ENCODE results near the gene DPP3.
A peak's percentile ranks its signal among the peaks of the same experiment; 100 is the strongest.
"Not testable (repeated sequence)": the region's sequence is repeated elsewhere in the genome, so short reads cannot be mapped to it uniquely, and the experiment has no call there.

DPP3 gene

GRCh38 chr11:66539170-66539869, 59.1 kb downstream of the DPP3 start:
- no peak for DNase-seq

- no peak for DNase-seq
Observed at GRCh38 chr11:66539870-66540213, 59.6 kb downstream of the DPP3 start.

GRCh38 chr11:66540598-66540997, 60.4 kb downstream of the DPP3 start:
- DNase-seq = not testable (repeated sequence)

DNA sequence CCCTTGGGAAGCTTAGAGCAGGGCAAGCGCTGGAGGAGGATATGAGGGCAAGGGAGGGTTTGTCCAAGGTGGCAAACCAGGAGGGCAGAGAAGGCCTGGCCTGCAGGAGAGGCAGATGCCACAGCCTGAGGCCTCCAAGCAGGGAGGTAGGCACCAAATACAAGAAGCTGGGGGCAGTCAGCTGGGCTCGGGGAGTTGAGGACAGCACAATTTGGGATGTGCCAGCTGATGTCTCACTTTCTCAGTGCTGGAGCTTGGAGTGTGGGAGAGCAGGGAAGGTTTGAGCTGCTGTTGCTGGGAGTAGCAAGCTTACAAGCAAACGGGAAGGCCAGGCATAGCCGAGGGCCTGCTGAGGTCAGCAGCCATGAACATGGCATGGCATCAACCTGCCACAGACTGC, 61.7 kb downstream of the DPP3 start:
- DNase-seq = no peak

- DNase-seq = no peak
Observed at GRCh38 chr11:66542362-66542761, 62.1 kb downstream of the DPP3 start.

DNA sequence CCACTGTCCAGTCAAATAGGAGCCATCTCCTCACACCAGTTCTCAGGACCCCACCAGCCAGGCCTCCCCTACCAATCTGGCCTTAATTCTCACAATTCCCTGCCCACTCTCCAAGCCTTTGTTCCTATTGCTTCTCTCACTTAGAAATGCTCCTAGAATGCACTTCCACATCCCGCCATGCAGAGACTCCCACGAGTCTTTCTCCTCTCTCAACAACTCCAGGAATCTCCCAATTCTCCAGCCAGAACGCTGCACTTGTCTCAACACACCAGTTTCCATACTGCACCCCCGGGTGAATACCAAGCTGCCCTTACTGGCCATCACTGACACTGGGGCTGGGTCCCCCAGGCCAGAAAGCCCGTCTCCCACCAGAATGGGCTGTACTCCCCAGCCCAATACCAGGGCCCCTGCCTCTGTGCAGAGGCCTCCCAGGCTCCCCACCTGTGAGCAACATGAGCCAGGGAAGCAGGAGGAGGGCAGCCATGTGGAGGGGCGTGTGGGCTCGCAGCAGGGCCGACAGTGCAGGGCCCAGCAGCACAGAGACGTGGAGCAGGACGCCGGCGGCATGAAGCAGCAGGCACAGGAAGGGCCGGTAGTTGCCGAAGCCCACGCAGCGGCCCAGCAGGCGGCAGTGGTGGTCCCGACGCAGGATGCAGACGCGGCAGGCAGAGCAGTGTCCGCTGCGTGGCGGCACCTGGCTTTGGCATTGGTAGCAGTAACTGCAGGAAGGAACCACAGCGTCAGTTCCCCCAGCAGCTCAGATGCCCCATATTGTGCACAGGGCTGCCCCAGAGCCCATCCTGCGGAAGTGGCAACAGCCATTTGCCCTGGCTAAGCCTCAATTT, 63.3 kb downstream of the DPP3 start:
- DNase-seq = peak; percentile 33 to 38

- not testable (repeated sequence) for DNase-seq
Observed at GRCh38 chr11:66544952-66545351, 64.7 kb downstream of the DPP3 start.

DNA sequence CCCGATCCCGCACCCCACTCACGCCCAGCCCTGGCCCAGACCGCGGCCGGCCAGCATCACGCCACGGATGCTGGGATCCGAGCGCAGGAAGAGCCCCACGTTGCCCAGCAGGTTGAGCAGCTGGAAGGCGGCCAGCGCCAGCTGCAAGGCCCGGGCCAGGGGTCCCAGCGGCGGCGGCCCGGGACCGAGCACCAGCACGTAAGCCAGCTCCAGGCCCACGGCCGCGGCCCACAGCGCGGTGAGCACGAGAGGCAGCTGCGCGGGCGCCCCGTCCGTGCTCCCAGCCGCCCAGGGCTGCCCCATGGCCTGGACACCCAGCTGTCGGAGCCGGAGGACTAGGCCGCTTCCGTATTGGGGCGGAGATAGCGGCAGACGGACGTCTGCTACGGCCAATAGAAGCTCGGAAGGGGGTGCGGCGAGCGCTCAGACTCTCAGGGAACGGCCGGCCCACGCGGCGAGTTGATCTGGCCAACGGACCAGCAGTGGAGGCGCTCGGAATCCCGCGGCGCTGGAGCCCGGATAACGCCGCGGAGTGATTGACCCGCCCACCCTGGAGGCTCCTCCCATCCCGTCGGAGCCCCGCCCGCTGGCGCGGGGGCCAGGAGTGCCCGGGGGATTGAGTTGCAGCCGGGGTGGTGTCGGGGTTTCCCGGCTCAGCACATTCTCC, 65.6 kb downstream of the DPP3 start, which contains the start of gene ZDHHC24:
ZDHHC24 (minus strand) TSS at position 348 of the 667 bp plus-strand sequence; CDS start at position 303, 45 bp downstream.
- peak; percentile 76 to 87 for DNase-seq

DNA sequence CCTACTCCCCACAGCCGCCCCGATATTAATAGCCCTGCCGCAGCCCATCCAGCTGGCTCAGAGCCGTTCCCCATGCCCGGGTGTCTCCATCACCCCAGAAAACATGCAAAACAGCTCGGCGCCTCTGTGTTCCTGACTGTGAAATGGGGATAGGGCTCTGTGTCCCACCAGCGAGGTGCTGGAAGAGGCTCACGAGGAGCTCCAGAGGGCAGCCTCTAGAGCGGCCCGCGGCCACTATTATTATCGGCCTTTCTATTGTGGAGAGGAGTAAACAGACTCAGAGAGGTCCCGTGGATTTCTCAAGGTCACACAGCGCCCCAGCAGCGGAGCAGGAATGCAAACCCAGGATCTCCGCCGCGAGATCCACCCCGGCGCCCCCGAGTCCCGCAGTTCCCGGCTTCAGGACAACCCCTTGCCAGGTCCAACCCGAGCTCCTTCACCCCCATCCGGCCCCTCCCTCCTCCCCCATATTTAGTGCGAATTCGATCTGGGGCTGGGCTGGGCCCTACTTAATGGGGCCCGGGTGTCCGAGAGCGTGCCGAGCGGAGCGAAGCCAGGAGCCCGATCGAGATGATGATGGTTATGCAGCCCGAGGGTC, 66.2 kb downstream of the DPP3 start, which contains the start of gene ACTN3:
ACTN3 (plus strand) TSS at position 536 of the 598 bp plus-strand sequence; CDS start at position 571, 35 bp downstream.
- DNase-seq = no peak

DNA sequence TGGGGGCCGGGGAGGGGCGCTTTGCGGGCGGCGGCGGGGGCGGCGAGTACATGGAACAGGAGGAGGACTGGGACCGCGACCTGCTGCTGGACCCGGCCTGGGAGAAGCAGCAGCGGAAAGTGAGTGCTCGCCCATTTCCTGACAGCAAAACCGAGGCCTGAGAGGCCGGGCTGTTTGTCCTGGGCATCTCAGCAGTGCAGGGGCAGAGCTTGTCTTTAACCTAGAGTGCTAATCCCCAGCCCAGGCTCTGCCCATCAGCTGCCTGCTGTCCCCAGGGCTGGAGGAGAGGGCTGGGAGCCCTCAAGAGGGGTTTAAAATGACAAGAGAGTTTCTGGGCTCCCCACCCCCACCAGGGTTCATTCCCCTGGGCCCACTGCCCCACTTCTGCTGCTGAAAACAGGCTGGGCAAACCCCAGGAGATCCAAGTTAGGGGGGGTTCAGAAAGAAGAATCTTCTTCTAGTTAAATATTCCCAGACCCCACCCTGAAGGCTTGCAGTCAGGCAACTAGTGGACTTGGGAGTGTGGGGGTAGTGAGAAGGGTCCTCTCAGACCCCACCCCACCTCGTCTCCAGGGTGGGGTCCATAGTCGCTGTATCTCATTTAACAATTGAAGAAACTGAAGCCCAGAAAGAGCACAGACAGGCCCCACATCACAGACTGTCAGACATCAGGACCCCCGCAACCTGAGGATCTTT, 66.9 kb downstream of the DPP3 start:
- DNase-seq = no peak

DNA sequence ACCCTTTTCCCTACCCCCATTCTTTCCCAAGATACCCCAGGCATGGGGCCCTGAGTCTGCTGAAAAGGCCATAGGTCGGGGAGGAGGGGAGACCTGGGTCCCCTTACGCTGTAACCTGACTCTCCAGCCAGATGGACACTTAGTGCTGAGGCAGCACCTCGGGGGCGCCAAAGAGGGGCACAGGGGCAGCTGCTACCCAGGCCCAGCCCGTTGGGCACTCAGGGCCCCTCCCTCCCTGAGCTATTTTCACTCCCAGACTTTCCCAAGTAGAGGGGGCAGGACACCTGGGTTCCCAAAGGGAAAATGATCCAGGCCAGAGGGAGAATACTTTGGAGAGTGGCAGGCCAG, 67.4 kb downstream of the DPP3 start:
- DNase-seq = no peak

- no peak for DNase-seq
Observed at GRCh38 chr11:66548041-66548440, 67.8 kb downstream of the DPP3 start.

DNA sequence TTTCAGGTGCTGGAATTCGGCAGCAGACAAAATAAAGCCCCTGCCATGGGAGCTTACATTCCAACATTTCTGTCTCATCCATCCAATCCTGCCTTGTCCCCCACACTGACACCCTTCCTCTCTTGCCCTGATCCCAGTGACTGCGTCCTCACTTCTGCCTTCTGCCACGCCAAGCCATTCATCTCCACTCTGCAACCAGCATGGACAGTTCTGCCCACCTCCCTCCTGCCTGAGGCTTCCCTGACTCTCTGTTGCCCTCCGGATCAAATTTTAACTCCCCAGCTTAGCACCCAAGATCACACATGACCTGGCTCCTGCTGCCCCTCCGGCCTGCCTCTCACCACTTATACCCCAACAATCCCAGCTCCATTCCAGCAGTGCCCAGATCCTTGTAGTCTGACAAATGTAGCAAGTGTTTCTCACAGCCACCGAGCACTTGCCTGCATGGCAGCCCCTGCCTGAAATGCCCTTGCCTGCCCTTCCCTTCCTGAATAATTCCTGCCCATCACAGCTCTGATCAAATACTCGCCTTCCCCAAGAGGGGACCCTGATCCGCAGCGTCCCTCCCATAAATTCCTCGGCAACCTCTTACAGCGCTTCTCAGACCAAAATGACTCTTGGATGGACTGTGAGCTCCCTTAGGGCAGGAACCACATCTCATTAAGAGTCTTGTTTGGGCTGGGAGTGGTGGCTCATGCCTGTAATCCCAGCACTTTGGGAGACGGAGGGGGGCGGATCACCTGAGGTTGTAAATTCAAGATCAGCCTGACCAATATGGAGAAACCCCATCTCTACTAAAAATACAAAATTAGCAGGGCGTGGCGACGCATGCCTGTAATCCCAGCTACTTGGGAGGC, 68.8 kb downstream of the DPP3 start:
- DNase-seq = no peak

DNA sequence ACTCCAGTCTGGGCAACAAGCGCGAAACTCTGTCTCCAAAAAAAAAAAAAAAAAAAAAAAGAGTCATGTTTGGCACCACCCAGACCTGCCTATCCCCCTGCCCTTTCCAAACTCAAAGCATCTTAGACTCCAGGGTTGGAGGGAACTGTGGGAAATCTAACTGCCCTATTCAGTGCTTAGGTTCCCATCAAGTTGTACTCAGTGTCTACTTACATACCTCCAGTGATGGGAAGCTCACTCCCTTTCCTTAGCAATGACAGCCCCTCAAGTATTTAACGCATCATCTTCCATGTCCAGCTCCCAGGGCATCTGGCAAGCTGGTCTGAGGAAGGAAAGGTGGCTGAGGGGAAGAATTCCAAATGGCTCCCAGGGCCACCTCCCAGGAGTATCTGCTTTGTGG, 69.5 kb downstream of the DPP3 start:
- DNase-seq = no peak

DNA sequence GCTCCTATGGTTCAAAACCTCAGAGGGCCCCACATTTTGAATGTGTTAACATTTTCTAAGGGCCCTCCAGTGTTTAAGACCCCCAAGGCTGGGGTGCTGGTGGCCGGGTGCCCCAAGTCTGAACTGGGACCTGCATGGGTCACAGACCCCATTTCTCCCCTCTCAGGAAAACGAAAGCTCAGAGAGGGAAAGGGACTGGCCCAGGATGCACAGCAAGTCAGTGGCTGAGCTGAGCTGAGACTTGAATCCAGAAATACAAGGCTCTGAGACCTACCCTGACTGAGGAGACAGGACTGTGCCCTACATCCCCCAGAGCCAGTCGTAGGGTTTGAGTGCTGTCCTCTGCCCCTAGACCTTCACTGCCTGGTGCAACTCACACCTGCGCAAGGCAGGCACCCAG, 70.7 kb downstream of the DPP3 start:
- DNase-seq = no peak

- DNase-seq = no peak
Observed at GRCh38 chr11:66554602-66555001, 74.4 kb downstream of the DPP3 start.

DNA sequence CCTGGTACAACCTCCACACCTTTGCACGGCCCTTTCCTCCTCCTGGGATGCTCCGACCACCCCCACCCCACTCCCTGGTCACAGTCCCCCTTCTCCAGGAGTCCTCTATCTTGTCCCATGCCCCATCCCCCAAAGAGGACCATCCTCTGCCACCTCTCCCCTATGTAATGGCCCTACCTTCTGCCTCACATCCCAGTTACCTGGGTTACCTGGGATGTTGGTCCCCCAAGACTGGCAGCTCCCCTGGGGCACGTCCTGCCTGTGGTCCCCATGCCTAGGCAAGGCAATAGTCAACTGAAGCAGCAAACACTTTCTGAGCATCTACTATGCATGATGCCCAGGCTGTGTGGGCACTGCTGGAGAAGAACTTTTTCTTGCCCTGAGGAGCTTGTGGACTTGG, 75.2 kb downstream of the DPP3 start:
- no peak for DNase-seq

DNA sequence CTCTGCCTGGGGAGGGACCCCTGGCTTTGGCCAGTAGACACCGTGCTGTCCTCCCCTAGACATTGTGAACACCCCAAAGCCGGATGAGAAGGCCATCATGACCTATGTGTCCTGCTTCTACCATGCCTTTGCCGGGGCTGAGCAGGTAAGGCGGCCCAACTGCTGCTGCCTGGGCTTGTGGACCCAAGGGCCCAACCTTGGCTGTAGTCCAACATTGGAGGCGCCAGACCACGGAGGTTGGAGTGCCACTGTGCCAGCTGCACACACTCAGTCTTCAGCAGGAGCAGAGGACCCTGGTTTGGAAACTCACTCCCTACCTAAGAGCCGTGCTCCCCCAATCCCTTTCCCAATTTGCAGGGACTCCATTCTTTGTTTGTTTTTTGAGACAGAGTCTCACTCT, 75.9 kb downstream of the DPP3 start:
- DNase-seq = no peak

DNA sequence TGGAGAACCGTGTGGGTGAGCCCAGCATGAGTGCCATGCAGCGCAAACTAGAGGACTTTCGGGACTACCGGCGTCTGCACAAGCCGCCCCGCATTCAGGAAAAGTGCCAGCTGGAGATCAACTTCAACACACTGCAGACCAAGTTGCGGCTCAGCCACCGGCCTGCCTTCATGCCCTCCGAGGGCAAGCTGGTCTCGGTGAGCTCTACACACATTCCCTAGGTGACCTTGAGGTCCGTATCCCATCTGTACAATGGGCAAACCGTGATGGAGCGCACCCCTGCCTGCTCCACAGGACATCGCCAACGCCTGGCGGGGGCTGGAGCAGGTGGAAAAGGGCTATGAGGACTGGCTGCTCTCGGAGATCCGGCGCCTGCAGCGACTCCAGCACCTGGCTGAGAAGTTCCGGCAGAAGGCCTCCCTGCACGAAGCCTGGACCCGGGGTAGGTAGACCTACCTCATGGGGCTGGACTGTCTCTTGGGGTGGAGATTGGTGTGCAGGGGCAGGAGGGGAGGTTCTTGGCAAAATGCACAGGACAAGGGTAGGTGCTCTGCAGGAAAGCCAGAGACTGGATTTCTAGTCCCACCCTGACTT, 77.6 kb downstream of the DPP3 start:
- DNase-seq = no peak

Data from stimulated activated CD4-positive, alpha-beta T cell treated with anti-CD3 and anti-CD28 coated beads, Interleukin-4, amount 100 ng/mL, for 4 hours (primary cell).